Measurements from ENCODE around the gene GNAL. TPM values are rescaled to one million over a fixed set of nuclear protein-coding genes. Genes with fewer than 3 reads are reported as not detected.

Gene GNAL
- total RNA-seq, 1 experiment from 2014 or later: 4.6 TPM

GRCh38 chr18:11886577-11887110 is 197.6 kb downstream of the GNAL start:
- no peak overlapping the region for H3K4me2 ChIP-seq (ENCODE audit: low read length)
- no peaks in the 10 kb centered on the region for H3K79me2 ChIP-seq (ENCODE audit: insufficient read depth, low read length)
- H3K27me3 ChIP-seq (ENCODE audit: insufficient read depth, low read length): no peaks in the 10 kb centered on the region
- H3K4me1 ChIP-seq (ENCODE audit: control insufficient read depth in 1 of 2, insufficient read depth in 2 of 2, low read length in 2 of 2): peaks cover 10 to 13% of the 10 kb centered on the region in 2 experiments; a peak in 3 of 4 replicates
- H3K36me3 ChIP-seq (ENCODE audit: control insufficient read depth in 1 of 2, insufficient read depth in 2 of 2, low read length in 2 of 2): no peaks in the 10 kb centered on the region; a peak in 1 of 4 replicates
- H4K20me1 ChIP-seq (ENCODE audit: insufficient read depth): no peaks in the 10 kb centered on the region
- H3K4me3 ChIP-seq (replicated peaks in 1 of 2; ENCODE audit: low read depth in 1 of 2, low read length in 2 of 2): no peak overlapping the region
- no peak overlapping the region for H3K9ac ChIP-seq (ENCODE audit: low read length)
- BruUV-seq (replicated peaks): no TSS peak
- no peak overlapping the region for H3K27ac ChIP-seq (ENCODE audit: low read depth, low read length)
- intact Hi-C loops (cut with micrococcal nuclease): no loop called here
- ChIA-PET POLR2A (interaction anchor here (1.1 kb wide), 1 partner anchor 15 kb away, joined by 3 read pairs; no protein-coding TSS in a partner anchor), CTCF (no interaction called here), RAD21 (ENCODE audit: low non-redundant PET in 1 of 2, low total read pairs in 2 of 2, uncharacterized antibody in 2 of 2, unreplicated experiment in 2 of 2) (no interaction called here)
- H3K9me3 ChIP-seq (ENCODE audit: control insufficient read depth in 1 of 2, insufficient read depth in 1 of 2, low read depth in 1 of 2, low read length in 2 of 2): no peaks in the 10 kb centered on the region
- ATAC-seq (no peak), DNase-seq (ENCODE audit: low read depth, low spot score) (no peak)
- TF ChIP-seq POLR2AphosphoS5 (IDR thresholded peaks at IDR 0.05; ENCODE audit: low read depth, low read length) (no peak), TCF7L2 (IDR thresholded peaks at IDR 0.05; ENCODE audit: borderline replicate concordance, extremely low read depth, insufficient read depth, insufficient read length) (no peak), MAX (IDR thresholded peaks at IDR 0.05) (no peak), EZH2phosphoT487 (IDR thresholded peaks at IDR 0.05; ENCODE audit: borderline replicate concordance) (no peak), JUND (IDR thresholded peaks at IDR 0.05) (no peak), REST (IDR thresholded peaks at IDR 0.05; ENCODE audit: low read depth) (no peak), CTCF (IDR thresholded peaks at IDR 0.05 in 2 of 3, conservative IDR thresholded peaks at IDR 0.05 in 1 of 3; ENCODE audit: borderline replicate concordance in 1 of 3, insufficient read depth in 1 of 3, low read depth in 2 of 3, low read length in 2 of 3) (no peak), SP1 (IDR thresholded peaks at IDR 0.05; ENCODE audit: low read depth) (no peak), ZNF274 (IDR thresholded peaks at IDR 0.05; ENCODE audit: low read depth, low read length) (no peak), EZH2 (IDR thresholded peaks at IDR 0.05) (no peak), EGR1 (IDR thresholded peaks at IDR 0.05; ENCODE audit: low read depth) (no peak), ELF1 (IDR thresholded peaks at IDR 0.05; ENCODE audit: borderline replicate concordance, low read depth) (no peak), CEBPB (IDR thresholded peaks at IDR 0.05; ENCODE audit: low read depth) (no peak)
- no peaks in the 10 kb centered on the region for H3K9me2 ChIP-seq (ENCODE audit: insufficient read depth)
- no peak overlapping the region for H2AFZ ChIP-seq (ENCODE audit: low read depth, low read length, poor library complexity, severe bottlenecking)

Measured in HCT116 (cell line).